ENCODE data around the gene PSMB7. TPM values are rescaled to one million over a fixed set of nuclear protein-coding genes. Genes with fewer than 3 reads are reported as not detected.
A peak's percentile ranks its signal among the peaks of the same experiment; 100 is the strongest.

The PSMB7 gene
- total RNA-seq, 2 donors from 2014 or later: 145 to 147 TPM

GRCh38 chr9:124392254-124392870, 22.9 kb downstream of the PSMB7 start:
- no peak overlapping the region for H3K27ac Mint-ChIP-seq
- no peaks in the 10 kb centered on the region for H3K9me3 Mint-ChIP-seq
- DNase-seq (ENCODE audit: low spot score): no peak
- no peak for ATAC-seq
- peaks cover 42 to 64% of the 10 kb centered on the region in 2 donors for H3K4me1 Mint-ChIP-seq (ENCODE audit: low read depth in 2 of 2)
- H3K36me3 Mint-ChIP-seq: peaks cover 6% of the 10 kb centered on the region
- no peaks in the 10 kb centered on the region for H3K27me3 Mint-ChIP-seq
- H3K4me3 Mint-ChIP-seq: peak overlapping the region; percentile 22

GRCh38 chr9:124390794-124391658, 24.2 kb downstream of the PSMB7 start:
- no peak overlapping the region for H3K4me3 Mint-ChIP-seq
- DNase-seq (ENCODE audit: low spot score) (no peak), ATAC-seq (no peak)
- H3K27me3 Mint-ChIP-seq: no peaks in the 10 kb centered on the region
- no peaks in the 10 kb centered on the region for H3K36me3 Mint-ChIP-seq
- no peak overlapping the region for H3K27ac Mint-ChIP-seq
- H3K4me1 Mint-ChIP-seq (ENCODE audit: low read depth in 2 of 2): peaks cover 48 to 62% of the 10 kb centered on the region in 2 donors
- H3K9me3 Mint-ChIP-seq: no peaks in the 10 kb centered on the region

- Mint-ChIP-seq H3K27me3 (no peaks in the 10 kb centered on the region), H3K36me3 (no peaks in the 10 kb centered on the region), H3K27ac (no peak overlapping the region), H3K4me1 (ENCODE audit: low read depth in 2 of 2) (peaks cover 44 to 53% of the 10 kb centered on the region in 2 donors), H3K9me3 (no peaks in the 10 kb centered on the region), H3K4me3 (no peak overlapping the region)
- ATAC-seq (no peak), DNase-seq (ENCODE audit: low spot score) (no peak)
Observed at GRCh38 chr9:124389146-124389939, 25.9 kb downstream of the PSMB7 start.

- Mint-ChIP-seq H3K27me3 (no peaks in the 10 kb centered on the region), H3K4me3 (no peak overlapping the region), H3K27ac (no peak overlapping the region), H3K4me1 (ENCODE audit: low read depth in 2 of 2) (peaks cover 39 to 47% of the 10 kb centered on the region in 2 donors), H3K9me3 (no peaks in the 10 kb centered on the region), H3K36me3 (peaks cover 5% of the 10 kb centered on the region)
- DNase-seq (ENCODE audit: low spot score) (no peak), ATAC-seq (no peak)
Observed at GRCh38 chr9:124388275-124389048, 26.8 kb downstream of the PSMB7 start.

GRCh38 chr9:124386201-124386600, 29.0 kb downstream of the PSMB7 start:
- Mint-ChIP-seq H3K36me3 (peaks cover 8% of the 10 kb centered on the region), H3K27me3 (no peaks in the 10 kb centered on the region)

GRCh38 chr9:124385623-124386022, 29.6 kb downstream of the PSMB7 start:
- peaks cover 30 to 31% of the 10 kb centered on the region in 2 donors for H3K4me1 Mint-ChIP-seq (ENCODE audit: low read depth in 2 of 2)

More at GRCh38 chr9:124386201-124386600, 29.0 kb downstream of the PSMB7 start:
- ATAC-seq: no peak
- no peak for DNase-seq (ENCODE audit: low spot score)
- Mint-ChIP-seq H3K4me3 (no peak overlapping the region), H3K4me1 (ENCODE audit: low read depth in 2 of 2) (peaks cover 35 to 37% of the 10 kb centered on the region in 2 donors), H3K27ac (no peak overlapping the region), H3K9me3 (no peaks in the 10 kb centered on the region)

GRCh38 chr9:124384846-124385245, 30.4 kb downstream of the PSMB7 start:
- H3K4me1 Mint-ChIP-seq (ENCODE audit: low read depth in 2 of 2): peaks cover 30 to 31% of the 10 kb centered on the region in 2 donors
- no peaks in the 10 kb centered on the region for H3K9me3 Mint-ChIP-seq
- no peak overlapping the region for H3K4me3 Mint-ChIP-seq
- DNase-seq (ENCODE audit: low spot score) (no peak), ATAC-seq (no peak)
- H3K27ac Mint-ChIP-seq: no peak overlapping the region
- H3K36me3 Mint-ChIP-seq: peaks cover 8% of the 10 kb centered on the region
- no peaks in the 10 kb centered on the region for H3K27me3 Mint-ChIP-seq

More at GRCh38 chr9:124385623-124386022, 29.6 kb downstream of the PSMB7 start:
- no peak overlapping the region for H3K4me3 Mint-ChIP-seq
- DNase-seq (ENCODE audit: low spot score) (no peak), ATAC-seq (no peak)
- no peaks in the 10 kb centered on the region for H3K27me3 Mint-ChIP-seq
- H3K9me3 Mint-ChIP-seq: no peaks in the 10 kb centered on the region
- H3K36me3 Mint-ChIP-seq: peaks cover 8% of the 10 kb centered on the region
- no peak overlapping the region for H3K27ac Mint-ChIP-seq

GRCh38 chr9:124384210-124384609, 31.0 kb downstream of the PSMB7 start:
- no peaks in the 10 kb centered on the region for H3K27me3 Mint-ChIP-seq
- ATAC-seq (no peak), DNase-seq (ENCODE audit: low spot score) (no peak)
- H3K4me3 Mint-ChIP-seq: no peak overlapping the region
- H3K27ac Mint-ChIP-seq: no peak overlapping the region
- H3K36me3 Mint-ChIP-seq: peaks cover 8% of the 10 kb centered on the region
- no peaks in the 10 kb centered on the region for H3K9me3 Mint-ChIP-seq
- peaks cover 23 to 28% of the 10 kb centered on the region in 2 donors for H3K4me1 Mint-ChIP-seq (ENCODE audit: low read depth in 2 of 2)

- Mint-ChIP-seq H3K4me3 (no peak overlapping the region), H3K36me3 (peaks cover 8% of the 10 kb centered on the region), H3K4me1 (ENCODE audit: low read depth in 2 of 2) (peaks cover 11 to 22% of the 10 kb centered on the region in 2 donors)
Observed at GRCh38 chr9:124381170-124381945, 33.9 kb downstream of the PSMB7 start.

GRCh38 chr9:124377551-124378406, 37.5 kb downstream of the PSMB7 start:
- Mint-ChIP-seq H3K4me3 (no peak overlapping the region), H3K27ac (no peak overlapping the region), H3K4me1 (ENCODE audit: low read depth in 2 of 2) (peaks cover 24 to 27% of the 10 kb centered on the region in 2 donors), H3K9me3 (no peaks in the 10 kb centered on the region), H3K36me3 (no peaks in the 10 kb centered on the region), H3K27me3 (no peaks in the 10 kb centered on the region)
- DNase-seq (ENCODE audit: low spot score): no peak
- ATAC-seq: no peak

More at GRCh38 chr9:124381170-124381945, 33.9 kb downstream of the PSMB7 start:
- Mint-ChIP-seq H3K9me3 (no peaks in the 10 kb centered on the region), H3K27me3 (no peaks in the 10 kb centered on the region), H3K27ac (peak overlapping the region; percentile 33 to 51)
- DNase-seq (ENCODE audit: low spot score) (no peak), ATAC-seq (peak; percentile 89)

- no peak overlapping the region for H3K4me3 Mint-ChIP-seq
- H3K27ac Mint-ChIP-seq: no peak overlapping the region
- peaks cover 28 to 37% of the 10 kb centered on the region in 2 donors for H3K4me1 Mint-ChIP-seq (ENCODE audit: low read depth in 2 of 2)
- H3K27me3 Mint-ChIP-seq: no peaks in the 10 kb centered on the region
- no peak for ATAC-seq
- H3K36me3 Mint-ChIP-seq: no peaks in the 10 kb centered on the region
- no peak for DNase-seq (ENCODE audit: low spot score)
- no peaks in the 10 kb centered on the region for H3K9me3 Mint-ChIP-seq
Observed at GRCh38 chr9:124376329-124376728, 38.9 kb downstream of the PSMB7 start.

GRCh38 chr9:124375726-124376125, 39.5 kb downstream of the PSMB7 start:
- no peak overlapping the region for H3K27ac Mint-ChIP-seq
- no peak overlapping the region for H3K4me3 Mint-ChIP-seq
- no peak for DNase-seq (ENCODE audit: low spot score)
- ATAC-seq: no peak
- H3K27me3 Mint-ChIP-seq: no peaks in the 10 kb centered on the region
- no peaks in the 10 kb centered on the region for H3K9me3 Mint-ChIP-seq
- H3K4me1 Mint-ChIP-seq (ENCODE audit: low read depth in 2 of 2): peaks cover 28 to 39% of the 10 kb centered on the region in 2 donors
- H3K36me3 Mint-ChIP-seq: no peaks in the 10 kb centered on the region
